ENCODE measurements around the gene AGAP2.

The AGAP2 gene

GRCh38 chr12:57763881-57764661 is 25.5 kb upstream of the AGAP2 start:
- Mint-ChIP-seq H3K27me3 (peaks cover 12 to 31% of the 10 kb centered on the region in 2 donors), H3K36me3 (peaks cover 26 to 35% of the 10 kb centered on the region in 2 donors), H3K27ac (peak overlapping the region; percentile 26), H3K4me1 (peaks cover 26 to 60% of the 10 kb centered on the region in 2 donors), H3K4me3 (peak overlapping the region; percentile 89 to 94), H3K9me3 (no peaks in the 10 kb centered on the region)
- ATAC-seq (replicated peaks), result no peak
- no peak for DNase-seq

- Mint-ChIP-seq H3K9me3 (no peaks in the 10 kb centered on the region), H3K4me3 (no peak overlapping the region), H3K4me1 (peaks cover 27 to 66% of the 10 kb centered on the region in 2 donors), H3K36me3 (peaks cover 16 to 27% of the 10 kb centered on the region in 2 donors), H3K27ac (no peak overlapping the region), H3K27me3 (peaks cover 12 to 29% of the 10 kb centered on the region in 2 donors)
- ATAC-seq (replicated peaks), result no peak
- no peak for DNase-seq
Observed at GRCh38 chr12:57762463-57762862, 23.9 kb upstream of the AGAP2 start.

GRCh38 chr12:57761391-57761998 is 23.0 kb upstream of the AGAP2 start:
- peaks cover 18 to 30% of the 10 kb centered on the region in 2 donors for H3K36me3 Mint-ChIP-seq
- H3K27ac Mint-ChIP-seq, result peak overlapping the region; percentile 70
- DNase-seq, result no peak
- no peak overlapping the region for H3K4me3 Mint-ChIP-seq
- no peaks in the 10 kb centered on the region for H3K9me3 Mint-ChIP-seq
- H3K4me1 Mint-ChIP-seq, result peaks cover 31 to 64% of the 10 kb centered on the region in 2 donors
- H3K27me3 Mint-ChIP-seq, result peaks cover 9 to 19% of the 10 kb centered on the region in 2 donors
- ATAC-seq (replicated peaks), result no peak

- H3K4me3 Mint-ChIP-seq, result no peak overlapping the region
- peaks cover 29 to 60% of the 10 kb centered on the region in 2 donors for H3K4me1 Mint-ChIP-seq
- peaks cover 4 to 14% of the 10 kb centered on the region in 2 donors for H3K27me3 Mint-ChIP-seq
- DNase-seq (no peak), ATAC-seq (replicated peaks) (no peak)
- no peak overlapping the region for H3K27ac Mint-ChIP-seq
- H3K36me3 Mint-ChIP-seq, result peaks cover 18 to 30% of the 10 kb centered on the region in 2 donors
- no peaks in the 10 kb centered on the region for H3K9me3 Mint-ChIP-seq
Observed at GRCh38 chr12:57760347-57760982, 21.9 kb upstream of the AGAP2 start.

GRCh38 chr12:57759360-57759980 is 20.9 kb upstream of the AGAP2 start:
- peaks cover 0 to 4% of the 10 kb centered on the region in 2 donors for H3K27me3 Mint-ChIP-seq
- H3K4me1 Mint-ChIP-seq, result peaks cover 27 to 54% of the 10 kb centered on the region in 2 donors
- ATAC-seq (replicated peaks) (peak; percentile 28 to 36), DNase-seq (no peak)
- H3K36me3 Mint-ChIP-seq, result peaks cover 16 to 30% of the 10 kb centered on the region in 2 donors
- H3K27ac Mint-ChIP-seq, result no peak overlapping the region
- no peak overlapping the region for H3K4me3 Mint-ChIP-seq
- no peaks in the 10 kb centered on the region for H3K9me3 Mint-ChIP-seq

GRCh38 chr12:57758552-57759359 is 20.2 kb upstream of the AGAP2 start:
- Mint-ChIP-seq H3K4me1 (peaks cover 28 to 59% of the 10 kb centered on the region in 2 donors), H3K4me3 (peak overlapping the region in 1 of 2 donors; percentile 6), H3K27me3 (no peaks in the 10 kb centered on the region), H3K36me3 (peaks cover 16 to 30% of the 10 kb centered on the region in 2 donors), H3K27ac (no peak overlapping the region), H3K9me3 (no peaks in the 10 kb centered on the region)
- ATAC-seq (replicated peaks) (no peak), DNase-seq (no peak)

- no peaks in the 10 kb centered on the region for H3K27me3 Mint-ChIP-seq
- ATAC-seq (replicated peaks) (no peak), DNase-seq (no peak)
- H3K4me1 Mint-ChIP-seq, result peaks cover 36 to 68% of the 10 kb centered on the region in 2 donors
- no peaks in the 10 kb centered on the region for H3K9me3 Mint-ChIP-seq
- no peak overlapping the region for H3K4me3 Mint-ChIP-seq
- H3K36me3 Mint-ChIP-seq, result peaks cover 16 to 30% of the 10 kb centered on the region in 2 donors
- H3K27ac Mint-ChIP-seq, result no peak overlapping the region
Observed at GRCh38 chr12:57757771-57758170, 19.2 kb upstream of the AGAP2 start.

GRCh38 chr12:57756406-57757341 is 18.1 kb upstream of the AGAP2 start:
- Mint-ChIP-seq H3K4me3 (peak overlapping the region; percentile 90), H3K9me3 (no peaks in the 10 kb centered on the region), H3K4me1 (peaks cover 39 to 77% of the 10 kb centered on the region in 2 donors), H3K27me3 (no peaks in the 10 kb centered on the region), H3K36me3 (peaks cover 18 to 32% of the 10 kb centered on the region in 2 donors), H3K27ac (peak overlapping the region; percentile 90)
- ATAC-seq (replicated peaks) (peak; percentile 25 to 30), DNase-seq (peak; percentile 49)

GRCh38 chr12:57755454-57756372 is 17.2 kb upstream of the AGAP2 start:
- DNase-seq (no peak), ATAC-seq (replicated peaks) (peak; percentile 3 to 7)
- peak overlapping the region; percentile 90 for H3K4me3 Mint-ChIP-seq
- H3K36me3 Mint-ChIP-seq, result peaks cover 27 to 31% of the 10 kb centered on the region in 2 donors
- H3K4me1 Mint-ChIP-seq, result peaks cover 44 to 78% of the 10 kb centered on the region in 2 donors
- H3K27me3 Mint-ChIP-seq, result no peaks in the 10 kb centered on the region
- no peaks in the 10 kb centered on the region for H3K9me3 Mint-ChIP-seq
- H3K27ac Mint-ChIP-seq, result peak overlapping the region; percentile 90

GRCh38 chr12:57755194-57755453 is 16.6 kb upstream of the AGAP2 start:
- no peak for DNase-seq
- H3K27ac Mint-ChIP-seq, result no peak overlapping the region

GRCh38 chr12:57754411-57755193 is 16.1 kb upstream of the AGAP2 start, which contains the start of gene MARCHF9:
MARCHF9 (plus strand) TSS chr12:57755103; CDS start chr12:57755529, 426 bp downstream.
- Mint-ChIP-seq H3K9me3 (no peaks in the 10 kb centered on the region), H3K36me3 (peaks cover 31 to 33% of the 10 kb centered on the region in 2 donors), H3K27ac (peak within 1 kb of the TSS; percentile 90), H3K4me1 (peaks cover 44 to 72% of the 10 kb centered on the region in 2 donors), H3K27me3 (no peaks in the 10 kb centered on the region), H3K4me3 (peak within 1 kb of the TSS; percentile 90)
- ATAC-seq (replicated peaks) (peak; percentile 31 to 40), DNase-seq (peak; percentile 71)

More at GRCh38 chr12:57755194-57755453, 16.6 kb upstream of the AGAP2 start:
- Mint-ChIP-seq H3K27me3 (no peaks in the 10 kb centered on the region), H3K4me3 (peak overlapping the region; percentile 68 to 90), H3K4me1 (peaks cover 46 to 77% of the 10 kb centered on the region in 2 donors), H3K9me3 (no peaks in the 10 kb centered on the region), H3K36me3 (peaks cover 33 to 37% of the 10 kb centered on the region in 2 donors)
- ATAC-seq (replicated peaks), result no peak
